ENCODE results near the gene VTN. TPM values are rescaled to one million over a fixed set of nuclear protein-coding genes. Genes with fewer than 3 reads are reported as not detected.

The VTN gene
- total RNA-seq, 1 donor from 2014 or later: 40.4 TPM

DNA sequence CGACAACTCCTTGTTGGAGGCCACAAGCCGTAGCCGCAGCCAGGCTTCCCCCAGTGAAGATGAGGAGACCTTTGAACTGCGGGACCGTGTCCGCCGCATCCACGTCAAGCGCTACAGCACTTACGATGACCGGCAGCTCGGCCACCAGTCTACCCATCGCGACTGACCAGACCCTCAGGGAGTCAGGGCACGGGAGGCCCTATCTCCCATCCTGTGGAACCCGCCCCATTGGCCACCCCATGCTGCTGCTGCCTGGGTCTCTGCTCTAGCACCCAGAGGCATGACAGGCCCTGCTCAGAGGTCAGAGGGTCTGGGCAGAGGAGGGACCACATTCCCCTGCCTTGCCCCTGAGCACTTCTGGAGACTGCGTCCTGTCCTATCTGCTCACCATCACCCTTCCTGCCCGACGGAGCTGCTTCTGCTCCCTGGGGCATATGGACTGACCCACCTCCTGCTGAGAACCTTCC lies 25.6 kb downstream of the VTN start:
- Histone ChIP-seq H3K4me1 (peaks cover 77% of the 10 kb centered on the region), H3K36me3 (peaks cover 98% of the 10 kb centered on the region), H3K9me3 (replicated peaks) (no peaks in the 10 kb centered on the region), H3K27ac (replicated peaks) (peak overlapping the region; percentile 44), H3K27me3 (ENCODE audit: low read depth) (no peaks in the 10 kb centered on the region), H3K4me3 (no peak overlapping the region)
- DNase-seq: no peak
- TF ChIP-seq, protein P1, sequence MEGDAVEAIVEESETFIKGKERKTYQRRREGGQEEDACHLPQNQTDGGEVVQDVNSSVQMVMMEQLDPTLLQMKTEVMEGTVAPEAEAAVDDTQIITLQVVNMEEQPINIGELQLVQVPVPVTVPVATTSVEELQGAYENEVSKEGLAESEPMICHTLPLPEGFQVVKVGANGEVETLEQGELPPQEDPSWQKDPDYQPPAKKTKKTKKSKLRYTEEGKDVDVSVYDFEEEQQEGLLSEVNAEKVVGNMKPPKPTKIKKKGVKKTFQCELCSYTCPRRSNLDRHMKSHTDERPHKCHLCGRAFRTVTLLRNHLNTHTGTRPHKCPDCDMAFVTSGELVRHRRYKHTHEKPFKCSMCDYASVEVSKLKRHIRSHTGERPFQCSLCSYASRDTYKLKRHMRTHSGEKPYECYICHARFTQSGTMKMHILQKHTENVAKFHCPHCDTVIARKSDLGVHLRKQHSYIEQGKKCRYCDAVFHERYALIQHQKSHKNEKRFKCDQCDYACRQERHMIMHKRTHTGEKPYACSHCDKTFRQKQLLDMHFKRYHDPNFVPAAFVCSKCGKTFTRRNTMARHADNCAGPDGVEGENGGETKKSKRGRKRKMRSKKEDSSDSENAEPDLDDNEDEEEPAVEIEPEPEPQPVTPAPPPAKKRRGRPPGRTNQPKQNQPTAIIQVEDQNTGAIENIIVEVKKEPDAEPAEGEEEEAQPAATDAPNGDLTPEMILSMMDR (IDR thresholded peaks at IDR 0.05; ENCODE audit: borderline replicate concordance): no peak
- intact Hi-C loops (cut with micrococcal nuclease): no loop called here

DNA sequence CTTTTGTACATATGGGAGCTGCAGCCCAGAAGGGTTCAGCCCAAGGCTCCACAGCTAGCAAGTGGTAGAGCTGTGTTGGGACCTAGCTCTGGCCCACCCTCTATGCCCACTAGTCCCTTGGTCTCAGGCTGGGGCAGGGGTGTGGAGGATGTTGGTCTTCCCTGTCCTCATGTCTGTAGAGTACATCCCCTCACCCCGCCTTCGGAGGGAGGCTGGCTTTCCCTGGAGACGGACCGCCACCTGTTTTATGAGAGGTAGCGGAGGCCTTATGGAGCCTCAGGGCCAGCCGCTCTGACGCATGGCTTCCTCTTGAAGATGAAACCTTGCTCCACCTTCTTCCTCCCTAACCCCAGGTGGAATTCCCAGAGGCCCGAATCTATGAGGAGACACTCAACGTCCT lies 26.1 kb downstream of the VTN start:
- no peak for DNase-seq
- TF ChIP-seq, protein P1 (IDR thresholded peaks at IDR 0.05; ENCODE audit: borderline replicate concordance): no peak
- Histone ChIP-seq H3K27me3 (ENCODE audit: low read depth) (no peaks in the 10 kb centered on the region), H3K4me3 (no peak overlapping the region), H3K4me1 (peaks cover 77% of the 10 kb centered on the region), H3K27ac (replicated peaks) (peak overlapping the region; percentile 44), H3K9me3 (replicated peaks) (no peaks in the 10 kb centered on the region), H3K36me3 (peaks cover 97% of the 10 kb centered on the region)
- intact Hi-C loops (cut with micrococcal nuclease): no loop called here

DNA sequence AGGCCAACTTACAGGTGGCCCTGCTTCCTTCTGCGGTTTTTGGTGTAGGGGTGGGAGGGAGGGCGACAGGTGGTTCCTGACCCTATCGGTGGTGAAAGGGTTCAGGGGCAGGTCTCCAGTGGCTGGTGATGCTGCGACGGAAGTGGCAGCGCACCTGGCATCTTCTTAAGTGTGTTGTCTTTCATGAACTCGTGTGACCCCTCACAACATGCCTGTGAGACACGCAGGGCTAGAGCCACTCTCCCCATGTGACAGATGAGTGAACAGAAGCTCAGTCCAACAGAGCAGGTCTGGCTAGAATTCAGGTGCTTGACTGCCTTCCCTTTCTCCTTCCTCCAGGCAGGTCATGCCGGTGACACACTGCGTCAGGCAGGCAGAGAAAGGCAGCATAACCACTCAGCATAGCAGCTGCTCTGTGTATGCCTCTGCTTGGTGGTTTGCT lies 26.6 kb downstream of the VTN start:
- TF ChIP-seq, protein P1 (IDR thresholded peaks at IDR 0.05; ENCODE audit: borderline replicate concordance): no peak
- Histone ChIP-seq H3K36me3 (peaks cover 92% of the 10 kb centered on the region), H3K27me3 (ENCODE audit: low read depth) (no peaks in the 10 kb centered on the region), H3K9me3 (replicated peaks) (no peaks in the 10 kb centered on the region), H3K27ac (replicated peaks) (peak overlapping the region; percentile 44), H3K4me1 (peaks cover 79% of the 10 kb centered on the region), H3K4me3 (no peak overlapping the region)
- no peak for DNase-seq
- intact Hi-C loops (cut with micrococcal nuclease): no loop called here

DNA sequence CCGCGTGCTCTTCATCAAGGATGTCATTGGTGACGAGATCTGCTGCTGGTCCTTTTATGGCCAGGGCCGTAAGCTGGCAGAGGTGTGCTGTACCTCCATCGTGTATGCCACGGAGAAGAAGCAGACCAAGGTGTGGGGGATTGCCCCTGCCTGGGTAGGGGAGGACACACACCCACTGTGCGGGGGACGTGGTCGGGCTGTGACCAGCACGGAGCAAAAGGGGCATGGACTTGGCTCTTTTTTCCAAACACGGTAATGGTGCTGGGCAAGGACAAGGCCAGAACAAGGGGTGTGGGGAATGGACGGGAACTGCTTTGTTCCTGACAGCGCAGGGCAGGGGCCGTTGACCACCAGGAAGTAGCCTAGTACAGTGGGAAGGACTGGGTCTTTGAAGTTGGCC lies 27.8 kb downstream of the VTN start:
- intact Hi-C loops (cut with micrococcal nuclease): no loop called here
- Histone ChIP-seq H3K4me3 (no peak overlapping the region), H3K27me3 (ENCODE audit: low read depth) (no peaks in the 10 kb centered on the region), H3K9me3 (replicated peaks) (no peaks in the 10 kb centered on the region), H3K36me3 (peaks cover 80% of the 10 kb centered on the region), H3K4me1 (peaks cover 80% of the 10 kb centered on the region), H3K27ac (replicated peaks) (no peak overlapping the region)
- TF ChIP-seq, protein P1 (IDR thresholded peaks at IDR 0.05; ENCODE audit: borderline replicate concordance): no peak
- no peak for DNase-seq

DNA sequence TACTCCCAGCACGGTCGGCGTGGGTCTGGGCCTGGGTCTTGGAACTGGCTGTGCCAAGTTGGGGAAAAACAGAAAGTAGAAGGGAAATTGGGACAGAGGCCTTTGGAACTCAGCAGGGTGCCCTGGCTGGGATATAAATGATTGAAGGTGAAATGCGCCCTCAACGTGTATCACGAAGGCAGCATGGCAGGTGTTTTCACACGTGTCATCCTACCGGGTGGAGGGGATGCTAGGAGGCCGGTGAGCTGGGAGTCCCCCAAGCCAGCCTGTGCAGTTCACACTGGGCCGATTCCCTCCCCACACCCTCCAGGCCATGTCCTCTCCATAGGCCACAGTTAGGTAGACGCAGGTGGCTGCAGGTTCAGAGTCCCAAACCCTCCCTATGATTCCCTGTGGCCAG lies 28.6 kb downstream of the VTN start:
- no peak for DNase-seq
- Histone ChIP-seq H3K9me3 (replicated peaks) (no peaks in the 10 kb centered on the region), H3K4me1 (peaks cover 80% of the 10 kb centered on the region), H3K27me3 (ENCODE audit: low read depth) (no peaks in the 10 kb centered on the region), H3K4me3 (no peak overlapping the region), H3K27ac (replicated peaks) (no peak overlapping the region), H3K36me3 (peaks cover 72% of the 10 kb centered on the region)
- TF ChIP-seq, protein P1 (IDR thresholded peaks at IDR 0.05; ENCODE audit: borderline replicate concordance): no peak
- intact Hi-C loops (cut with micrococcal nuclease): no loop called here

Data from left ventricle myocardium inferior (tissue), 1 donor.